ENCODE results near the gene SCN4B.

The SCN4B gene

DNA sequence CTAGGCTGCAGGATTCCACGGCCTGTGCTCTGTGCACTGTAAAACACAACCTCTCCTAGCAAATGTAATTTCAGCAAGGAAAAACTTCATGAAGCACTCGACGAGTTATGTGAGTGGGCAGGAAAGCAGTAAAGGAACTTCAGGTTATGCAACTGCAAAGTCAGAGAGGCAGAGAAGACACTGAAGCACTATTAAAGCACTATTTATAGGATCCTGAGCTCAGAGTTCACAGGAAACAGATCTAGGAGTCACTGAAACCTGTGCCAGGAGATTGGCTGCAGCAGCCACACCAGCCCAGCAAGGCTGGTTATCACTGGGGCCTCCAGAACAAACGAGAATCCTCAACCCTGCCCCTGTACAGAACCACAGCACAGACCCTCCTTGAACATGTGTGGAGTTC, 68.4 kb downstream of the SCN4B start:
- Mint-ChIP-seq H3K27me3 (peaks cover 1% of the 10 kb centered on the region), H3K36me3 (ENCODE audit: low read depth) (peaks cover 17% of the 10 kb centered on the region), H3K4me1 (ENCODE audit: low read depth) (peaks cover 69% of the 10 kb centered on the region), H3K27ac (no peak overlapping the region), H3K9me3 (peaks cover 31% of the 10 kb centered on the region), H3K4me3 (no peak overlapping the region)
- intact Hi-C loops (cut with micrococcal nuclease), result no loop called here
